SK-N-MC (cell line): ENCODE data around the gene FMNL3.

ENCODE experiments used
- EZH2 ChIP-seq: fragments of 200-600 bp; sonication (generic); IDR thresholded peaks from one replicate; pipeline ENCODE4 v1.6.1; 2017; ENCODE audit warnings: antibody characterized with exemption
- FOXP2 ChIP-seq: optimal IDR thresholded peaks from 2 replicates; pipeline ENCODE3; 2011; ENCODE audit warnings: mild to moderate bottlenecking, moderate library complexity; ENCODE audit not compliant: insufficient read depth; ENCODE audit errors: extremely low read length, control extremely low read depth
- POLR2AphosphoS5 ChIP-seq: IDR thresholded peaks from 2 replicates; pipeline ENCODE4 v1.6.1; 2012; ENCODE audit warnings: mild to moderate bottlenecking, low read depth, low read length, borderline replicate concordance

DNA sequence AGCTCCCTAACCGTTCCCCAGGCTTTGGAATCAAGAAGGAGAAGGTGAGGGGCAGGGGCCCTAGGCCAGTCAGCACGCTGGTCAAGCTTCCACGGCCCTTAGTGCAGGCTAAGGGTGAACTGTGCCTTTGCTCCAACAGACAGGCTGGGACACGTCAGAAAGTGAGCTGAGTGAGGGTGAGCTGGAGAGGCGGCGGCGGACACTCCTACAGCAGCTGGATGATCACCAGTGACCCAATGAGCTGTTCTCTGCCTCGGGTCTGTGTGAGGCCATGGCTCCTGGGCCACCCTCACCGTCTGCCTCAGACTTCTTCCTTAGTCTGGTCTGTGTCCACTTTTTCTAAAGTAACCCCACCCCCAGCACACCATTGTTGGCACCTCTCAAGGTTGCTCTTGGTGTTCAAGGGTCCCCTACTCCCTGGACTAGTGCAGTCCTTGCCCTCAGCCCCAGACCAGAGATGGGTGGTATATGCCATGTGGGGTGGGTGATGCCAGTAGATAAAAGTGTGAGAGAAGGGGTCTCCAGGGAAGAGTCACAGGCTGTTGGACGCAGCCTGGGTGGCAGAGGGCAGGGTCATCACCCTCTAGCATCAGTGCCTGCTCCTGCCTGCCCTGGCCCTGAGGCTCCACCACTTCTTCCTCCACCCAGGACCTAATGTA is 63.1 kb downstream of the FMNL3 start:
- no peak for TF ChIP-seq EZH2
- no peak for TF ChIP-seq POLR2AphosphoS5
- no peak for TF ChIP-seq FOXP2
